Vagina (tissue), 2 donors: ENCODE results near the gene ACTA2.

Experiments
- CTCF ChIP-seq, 3 experiments: fragments of 450-650 bp in 2 of 3; fragments of 200-600 bp in 1 of 3; sonication (generic) in 1 of 3; IDR thresholded peaks; one replicate each; pipeline ENCODE4 v1.5.1; 2017 to 2019; ENCODE audit warnings: antibody characterized with exemption in 3 of 3, mild to moderate bottlenecking in 2 of 3, moderate library complexity in 2 of 3
- POLR2A ChIP-seq, 2 donors: fragments of 450-650 bp; IDR thresholded peaks; one replicate each; pipeline ENCODE4 v1.6.1; 2017; ENCODE audit warnings: antibody characterized with exemption in 2 of 2, mild to moderate bottlenecking in 2 of 2, moderate library complexity in 2 of 2
- POLR2AphosphoS5 ChIP-seq, 2 donors: sonication (generic); formaldehyde crosslinking; IDR thresholded peaks; one replicate each; pipeline ENCODE4 v1.9.0; 2017; ENCODE audit warnings: antibody characterized with exemption in 2 of 2, mild to moderate bottlenecking in 2 of 2, low read depth in 1 of 2; ENCODE audit not compliant: insufficient read depth in 1 of 2

GRCh38 chr10:88901984-88902789, 50.4 kb downstream of the ACTA2 start:
- TF ChIP-seq POLR2A (IDR thresholded peaks at IDR 0.05) (no peak), CTCF (IDR thresholded peaks at IDR 0.05) (no peak), POLR2AphosphoS5 (IDR thresholded peaks at IDR 0.05; ENCODE audit: insufficient read depth in 1 of 2, low read depth in 1 of 2) (no peak)
